Fibroblast of villous mesenchyme (primary cell): Measurements from ENCODE around the gene SULF2. TPM values are rescaled to one million over a fixed set of nuclear protein-coding genes. Genes with fewer than 3 reads are reported as not detected.
A peak's percentile ranks its signal among the peaks of the same experiment; 100 is the strongest.

Experiments used
- DNase-seq: peaks from one replicate; pipeline ENCODE4 v3.0.0-alpha.2; 2010; ENCODE audit warnings: low read depth
- H3K4me3 ChIP-seq: 2 replicates; pipeline ENCODE4 v1.5.1; 2011; ENCODE audit warnings: low read depth, mild to moderate bottlenecking, low read length
- CTCF ChIP-seq: IDR thresholded peaks from 2 replicates; pipeline ENCODE4 v1.5.1; 2012; ENCODE audit warnings: low read depth, mild to moderate bottlenecking, low read length; ENCODE audit not compliant: insufficient read depth
- total RNA-seq: library from RNA; depleted of rRNA; stranded (reverse); fragments of >200 nt; gene quantifications from 2 replicates; pipeline ENCODE4 v1.2.3, GENCODE V29; 2012

SULF2 gene
- total RNA-seq, 1 donor = 3.5 TPM

- no peak for DNase-seq
- TF ChIP-seq CTCF = no peak
- no peak overlapping the region for H3K4me3 ChIP-seq
Measured at GRCh38 chr20:47741669-47742608, 43.3 kb downstream of the SULF2 start.

- DNase-seq = no peak
- no peak for TF ChIP-seq CTCF
- H3K4me3 ChIP-seq = no peak overlapping the region
Measured at GRCh38 chr20:47740862-47741184, 44.5 kb downstream of the SULF2 start.

- no peak for TF ChIP-seq CTCF
- no peak overlapping the region for H3K4me3 ChIP-seq
- no peak for DNase-seq
Measured at GRCh38 chr20:47740121-47740861, 45.0 kb downstream of the SULF2 start.

- no peak for DNase-seq
- no peak for TF ChIP-seq CTCF
- H3K4me3 ChIP-seq = no peak overlapping the region
Measured at GRCh38 chr20:47737923-47738322, 47.4 kb downstream of the SULF2 start.

GRCh38 chr20:47736570-47737152 lies 48.6 kb downstream of the SULF2 start:
- no peak for DNase-seq
- TF ChIP-seq CTCF = no peak
- no peak overlapping the region for H3K4me3 ChIP-seq

- TF ChIP-seq CTCF = no peak
- peak; percentile 75 for DNase-seq
- H3K4me3 ChIP-seq = no peak overlapping the region
Measured at GRCh38 chr20:47735412-47736400, 49.6 kb downstream of the SULF2 start.
